Suprapubic skin (tissue), 3 donors: ENCODE results near the gene NR3C2.

Experiments
- CTCF ChIP-seq, 2 donors: fragments of 200-600 bp in 1 of 2; fragments of 450-650 bp in 1 of 2; sonication (generic) in 1 of 2; IDR thresholded peaks; one replicate each; pipeline ENCODE4 v1.5.1; 2016 to 2019; ENCODE audit warnings: antibody characterized with exemption in 2 of 2, mild to moderate bottlenecking in 1 of 2, moderate library complexity in 1 of 2
- POLR2A ChIP-seq, 2 donors: fragments of 450-650 bp; IDR thresholded peaks; one replicate each; pipeline ENCODE4 v1.6.1; 2017; ENCODE audit warnings: antibody characterized with exemption in 2 of 2, mild to moderate bottlenecking in 2 of 2, moderate library complexity in 2 of 2

- TF ChIP-seq POLR2A (IDR thresholded peaks at IDR 0.05) = no peak
- TF ChIP-seq CTCF (IDR thresholded peaks at IDR 0.05) = no peak
These were observed 315.4 kb downstream of the NR3C2 start for GRCh38 chr4:148126825-148127224.
